ENCODE results near the gene RCAN1.
"Not testable (repeated sequence)": the region's sequence is repeated elsewhere in the genome, so short reads cannot be mapped to it uniquely, and the experiment has no call there.

The RCAN1 gene

DNA sequence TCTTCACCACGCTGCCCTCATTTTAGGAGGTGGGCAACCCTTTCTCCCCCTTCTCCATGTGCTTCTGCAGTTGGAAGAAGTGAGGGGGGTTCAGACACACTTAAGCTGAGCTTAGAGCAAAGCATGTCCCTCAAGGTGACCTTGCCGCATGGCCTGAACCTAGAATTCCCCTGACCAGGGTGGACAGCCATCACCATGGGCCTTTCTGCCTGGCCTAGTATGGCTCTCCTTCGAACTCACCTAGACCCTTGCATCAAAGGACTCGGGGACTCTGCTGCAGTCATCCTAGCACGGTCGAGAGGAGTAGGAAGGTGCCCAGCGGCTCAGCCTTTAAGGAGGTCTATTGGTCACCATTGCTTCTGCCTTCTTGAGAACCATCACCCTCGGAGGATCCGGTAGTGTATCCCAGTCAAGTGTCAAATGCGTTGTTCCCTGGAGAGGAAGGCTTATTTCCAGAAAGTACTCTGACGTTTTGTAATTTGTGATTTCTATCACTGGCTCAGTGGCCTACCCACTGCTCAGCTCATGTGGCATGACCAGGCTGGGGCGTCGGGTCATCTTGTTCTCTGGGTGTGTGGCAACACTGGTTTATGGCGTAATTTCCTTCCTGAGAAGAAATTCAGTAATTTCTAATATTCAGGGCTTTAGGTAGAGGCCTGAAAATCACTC, 103.0 kb downstream of the RCAN1 start, which contains the start of gene KCNE1:
TSS of gene KCNE1 (minus strand) at position 424 of the 669 bp plus-strand sequence. CDS start 62,576 bp downstream, outside the sequence.
- no peak for DNase-seq

- DNase-seq: no peak
Observed at GRCh38 chr21:34511181-34511580, 103.7 kb downstream of the RCAN1 start.

DNA sequence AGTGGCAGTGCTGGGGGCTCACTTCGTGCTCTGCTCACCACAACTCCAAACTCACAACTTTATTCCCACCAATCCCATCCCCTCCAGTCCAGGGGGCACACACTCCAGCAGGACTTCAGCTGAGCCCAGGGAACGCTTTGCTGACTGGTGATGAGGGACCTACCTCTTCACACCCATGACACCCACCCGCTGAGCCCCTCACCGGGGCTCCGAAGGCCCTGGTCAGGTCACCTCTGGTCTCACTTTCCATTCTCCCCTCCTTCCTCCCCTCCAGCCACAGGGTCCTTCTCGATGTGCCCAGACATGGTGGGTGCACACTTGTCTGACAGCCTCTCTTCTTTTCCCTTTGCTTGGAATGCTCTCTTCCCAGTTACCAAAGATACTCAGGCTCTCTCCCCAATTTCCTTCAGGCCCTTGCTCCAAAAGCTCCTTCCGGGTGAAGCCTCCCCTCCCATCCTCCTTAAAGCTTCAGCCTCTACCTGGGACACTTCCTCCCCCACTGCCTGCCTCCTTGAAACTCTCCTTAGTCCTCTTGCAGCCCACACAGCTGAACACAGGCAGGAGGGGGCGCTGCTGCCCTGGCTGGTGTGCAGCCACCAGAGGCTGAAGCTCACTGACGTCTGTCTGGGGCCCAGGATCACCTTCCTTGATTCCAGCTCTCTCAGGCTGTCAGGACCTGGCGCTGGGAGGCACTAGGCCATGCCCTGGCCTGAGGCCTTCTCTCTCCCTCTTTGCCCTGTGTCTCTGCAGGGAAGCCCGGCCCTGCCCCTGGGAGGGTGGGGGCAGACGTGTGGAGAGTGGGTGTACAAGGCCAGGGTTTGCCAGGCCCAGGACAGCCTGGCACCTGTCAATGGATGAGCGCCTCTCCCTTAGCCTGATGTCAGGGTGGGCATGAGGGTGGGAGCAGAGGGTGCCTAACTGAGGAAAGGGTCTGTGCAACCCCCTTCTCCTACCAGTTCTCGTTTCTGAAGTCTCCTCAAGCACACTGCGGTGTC, 104.5 kb downstream of the RCAN1 start:
- no peak for DNase-seq

DNA sequence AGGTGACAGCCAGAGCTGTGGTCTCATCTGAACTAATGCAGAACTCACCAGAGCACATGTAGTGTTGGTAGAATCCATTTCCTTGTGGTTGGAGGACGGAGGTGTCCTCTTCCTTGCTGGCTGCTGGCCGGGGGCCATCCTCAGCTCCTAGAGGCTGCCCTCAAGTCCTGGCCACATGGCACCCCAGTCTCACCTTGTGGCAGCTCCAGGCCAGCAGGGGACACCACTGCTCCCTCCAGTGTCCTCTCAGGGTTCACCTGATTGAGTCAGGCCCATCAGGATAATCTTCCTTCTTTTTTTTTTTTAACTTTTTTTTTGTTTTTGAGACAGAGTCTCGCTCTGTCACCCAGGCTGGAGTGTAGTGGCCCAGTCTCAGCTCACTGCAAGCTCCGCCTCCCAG, 105.8 kb downstream of the RCAN1 start:
- no peak for DNase-seq

DNA sequence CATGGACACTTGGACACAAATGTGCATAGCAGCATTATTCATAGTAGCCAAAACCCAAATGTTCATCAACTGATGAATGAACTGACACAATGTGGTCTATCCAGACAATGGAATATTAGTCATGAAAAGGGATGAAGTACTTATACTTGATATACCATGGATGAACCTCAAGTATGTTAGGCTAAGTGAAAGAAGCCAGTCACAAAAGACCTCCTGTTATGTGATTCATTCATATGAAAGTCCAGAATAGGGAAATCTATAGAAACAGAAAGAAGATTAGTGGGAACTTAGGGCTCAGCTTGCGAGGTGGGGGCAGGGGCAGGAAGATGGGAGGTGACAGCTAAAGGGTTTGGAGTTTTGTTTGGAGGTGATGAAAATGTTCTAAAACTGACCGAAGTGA, 110.3 kb downstream of the RCAN1 start:
- no peak for DNase-seq

- DNase-seq: no peak
Observed at GRCh38 chr21:34502480-34503106, 112.3 kb downstream of the RCAN1 start.

GRCh38 chr21:34501716-34502115, 113.2 kb downstream of the RCAN1 start:
- DNase-seq: no peak

GRCh38 chr21:34500191-34500590, 114.7 kb downstream of the RCAN1 start:
- DNase-seq: no peak

- no peak for DNase-seq
Observed at GRCh38 chr21:34499116-34499515, 115.8 kb downstream of the RCAN1 start.

DNA sequence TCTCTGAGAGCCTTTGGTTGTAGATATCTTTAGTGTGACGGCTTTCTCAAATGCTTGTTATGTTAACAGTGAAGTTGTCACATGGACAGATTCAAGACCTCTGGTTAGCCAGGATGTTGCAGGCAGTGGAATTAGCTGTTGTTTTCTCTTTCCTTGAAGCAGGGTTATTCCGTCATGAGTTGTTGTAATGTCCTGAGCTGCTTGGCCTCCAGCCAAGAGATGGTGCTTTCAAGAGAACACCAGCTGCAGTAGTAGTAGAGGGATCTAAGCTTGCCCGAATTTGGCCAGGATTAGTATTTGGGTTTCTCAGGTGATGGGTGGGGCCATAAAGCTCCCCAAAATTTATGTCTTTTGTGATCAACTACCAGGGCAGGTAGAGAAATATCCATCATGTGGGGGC, 116.3 kb downstream of the RCAN1 start:
- DNase-seq: no peak

GRCh38 chr21:34483854-34484253, 131.1 kb downstream of the RCAN1 start:
- not testable (repeated sequence) for DNase-seq

GRCh38 chr21:34483435-34483834, 131.5 kb downstream of the RCAN1 start:
- not testable (repeated sequence) for DNase-seq

GRCh38 chr21:34467333-34467732, 147.6 kb downstream of the RCAN1 start:
- DNase-seq: not testable (repeated sequence)
